ENCODE data around the gene MIXL1.

DNA sequence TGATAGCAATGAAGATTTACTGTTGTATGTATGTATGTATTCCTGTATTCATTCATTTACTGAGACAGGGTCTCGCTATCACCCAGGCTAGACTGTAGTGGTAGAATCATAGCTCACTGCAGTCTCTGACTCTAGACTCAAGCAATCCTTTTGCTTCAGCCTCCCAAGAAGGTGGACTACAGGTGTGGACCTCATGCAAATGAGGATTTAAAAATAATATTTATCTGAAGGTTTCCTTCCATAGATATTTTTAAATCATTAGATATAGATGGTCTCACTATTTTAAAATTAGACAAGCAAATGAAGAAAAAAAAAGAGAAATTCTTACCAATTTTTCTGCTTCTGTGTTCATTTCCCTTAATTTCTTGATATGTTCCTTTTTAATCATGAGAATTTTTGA is 27.0 kb downstream of the MIXL1 start:
- TF ChIP-seq, protein P1, sequence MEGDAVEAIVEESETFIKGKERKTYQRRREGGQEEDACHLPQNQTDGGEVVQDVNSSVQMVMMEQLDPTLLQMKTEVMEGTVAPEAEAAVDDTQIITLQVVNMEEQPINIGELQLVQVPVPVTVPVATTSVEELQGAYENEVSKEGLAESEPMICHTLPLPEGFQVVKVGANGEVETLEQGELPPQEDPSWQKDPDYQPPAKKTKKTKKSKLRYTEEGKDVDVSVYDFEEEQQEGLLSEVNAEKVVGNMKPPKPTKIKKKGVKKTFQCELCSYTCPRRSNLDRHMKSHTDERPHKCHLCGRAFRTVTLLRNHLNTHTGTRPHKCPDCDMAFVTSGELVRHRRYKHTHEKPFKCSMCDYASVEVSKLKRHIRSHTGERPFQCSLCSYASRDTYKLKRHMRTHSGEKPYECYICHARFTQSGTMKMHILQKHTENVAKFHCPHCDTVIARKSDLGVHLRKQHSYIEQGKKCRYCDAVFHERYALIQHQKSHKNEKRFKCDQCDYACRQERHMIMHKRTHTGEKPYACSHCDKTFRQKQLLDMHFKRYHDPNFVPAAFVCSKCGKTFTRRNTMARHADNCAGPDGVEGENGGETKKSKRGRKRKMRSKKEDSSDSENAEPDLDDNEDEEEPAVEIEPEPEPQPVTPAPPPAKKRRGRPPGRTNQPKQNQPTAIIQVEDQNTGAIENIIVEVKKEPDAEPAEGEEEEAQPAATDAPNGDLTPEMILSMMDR (conservative IDR thresholded peaks at IDR 0.05): no peak
- TF ChIP-seq EZH2 (IDR thresholded peaks at IDR 0.05; ENCODE audit: low read depth): no peak

Measured in PC-9 (cell line).